Measurements from ENCODE around the gene PDLIM3.

- TF ChIP-seq EZH2 (IDR thresholded peaks at IDR 0.05; ENCODE audit: low read length) (no peak), CTCF (optimal IDR thresholded peaks at IDR 0.05 in 1 of 3, IDR thresholded peaks at IDR 0.05 in 1 of 3, conservative IDR thresholded peaks at IDR 0.05 in 1 of 3; ENCODE audit: extremely low read depth in 1 of 3, insufficient read depth in 2 of 3, low read length in 3 of 3) (no peak)
Measured at GRCh38 chr4:185562531-185562930, 27.2 kb upstream of the PDLIM3 start.

All from keratinocyte (primary cell).